ENCODE results near the gene KCNIP3. TPM values are rescaled to one million over a fixed set of nuclear protein-coding genes. Genes with fewer than 3 reads are reported as not detected.
A peak's percentile ranks its signal among the peaks of the same experiment; 100 is the strongest.

Gene KCNIP3
- total RNA-seq, 1 donor from 2014 or later, result 0.64 TPM

DNA sequence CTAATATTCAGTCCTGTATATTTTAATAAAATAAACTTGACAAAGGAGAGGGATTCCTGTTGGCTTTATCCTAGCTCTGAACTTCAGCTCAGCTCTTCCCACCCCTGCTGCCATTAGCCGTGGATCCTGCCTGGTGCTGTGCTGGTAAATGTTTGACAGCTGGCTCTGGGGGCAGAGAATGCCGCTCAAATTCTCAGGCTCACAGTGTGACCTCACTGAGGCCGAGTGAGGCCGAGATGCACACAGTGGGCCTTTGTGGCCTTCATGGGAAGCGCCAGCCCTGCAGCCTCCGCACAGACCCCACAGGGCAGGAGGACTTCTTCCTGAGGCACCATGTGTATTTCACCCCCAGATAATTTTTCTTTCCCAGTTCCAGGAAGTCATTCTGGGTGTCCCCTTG is 88.9 kb downstream of the KCNIP3 start:
- no peak overlapping the region for H3K4me2 ChIP-seq
- H3K36me3 Mint-ChIP-seq, result no peaks in the 10 kb centered on the region
- no peaks in the 10 kb centered on the region for H3K4me1 ChIP-seq
- H3F3A ChIP-seq (ENCODE audit: low read depth), result no peaks in the 10 kb centered on the region
- no peak for DNase-seq (ENCODE audit: low spot score)
- no peak overlapping the region for H2AFZ ChIP-seq (replicated peaks)
- H3K36me3 ChIP-seq, result no peaks in the 10 kb centered on the region
- H3K9ac ChIP-seq, result no peak overlapping the region
- H3K9me3 ChIP-seq (ENCODE audit: low read depth), result no peaks in the 10 kb centered on the region
- H3K27ac Mint-ChIP-seq, result no peak overlapping the region
- H3K27ac ChIP-seq, result no peak overlapping the region
- H3K79me2 ChIP-seq (ENCODE audit: low read depth), result no peaks in the 10 kb centered on the region
- TF ChIP-seq EZH2 (IDR thresholded peaks at IDR 0.05), result no peak
- TF ChIP-seq, protein P1, sequence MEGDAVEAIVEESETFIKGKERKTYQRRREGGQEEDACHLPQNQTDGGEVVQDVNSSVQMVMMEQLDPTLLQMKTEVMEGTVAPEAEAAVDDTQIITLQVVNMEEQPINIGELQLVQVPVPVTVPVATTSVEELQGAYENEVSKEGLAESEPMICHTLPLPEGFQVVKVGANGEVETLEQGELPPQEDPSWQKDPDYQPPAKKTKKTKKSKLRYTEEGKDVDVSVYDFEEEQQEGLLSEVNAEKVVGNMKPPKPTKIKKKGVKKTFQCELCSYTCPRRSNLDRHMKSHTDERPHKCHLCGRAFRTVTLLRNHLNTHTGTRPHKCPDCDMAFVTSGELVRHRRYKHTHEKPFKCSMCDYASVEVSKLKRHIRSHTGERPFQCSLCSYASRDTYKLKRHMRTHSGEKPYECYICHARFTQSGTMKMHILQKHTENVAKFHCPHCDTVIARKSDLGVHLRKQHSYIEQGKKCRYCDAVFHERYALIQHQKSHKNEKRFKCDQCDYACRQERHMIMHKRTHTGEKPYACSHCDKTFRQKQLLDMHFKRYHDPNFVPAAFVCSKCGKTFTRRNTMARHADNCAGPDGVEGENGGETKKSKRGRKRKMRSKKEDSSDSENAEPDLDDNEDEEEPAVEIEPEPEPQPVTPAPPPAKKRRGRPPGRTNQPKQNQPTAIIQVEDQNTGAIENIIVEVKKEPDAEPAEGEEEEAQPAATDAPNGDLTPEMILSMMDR (IDR thresholded peaks at IDR 0.05), result no peak
- TF ChIP-seq EZH2phosphoT487 (IDR thresholded peaks at IDR 0.05), result no peak
- peaks cover 6% of the 10 kb centered on the region for H3K27me3 Mint-ChIP-seq (ENCODE audit: insufficient read depth, low read depth)
- H3K27me3 ChIP-seq, result peaks cover 13% of the 10 kb centered on the region
- no peaks in the 10 kb centered on the region for H4K20me1 ChIP-seq (ENCODE audit: low read depth)
- H3K4me3 Mint-ChIP-seq, result no peak overlapping the region
- no peaks in the 10 kb centered on the region for H3K9me3 Mint-ChIP-seq
- H3K4me3 ChIP-seq, result no peak overlapping the region
- H3K4me1 Mint-ChIP-seq, result peaks cover 8% of the 10 kb centered on the region

DNA sequence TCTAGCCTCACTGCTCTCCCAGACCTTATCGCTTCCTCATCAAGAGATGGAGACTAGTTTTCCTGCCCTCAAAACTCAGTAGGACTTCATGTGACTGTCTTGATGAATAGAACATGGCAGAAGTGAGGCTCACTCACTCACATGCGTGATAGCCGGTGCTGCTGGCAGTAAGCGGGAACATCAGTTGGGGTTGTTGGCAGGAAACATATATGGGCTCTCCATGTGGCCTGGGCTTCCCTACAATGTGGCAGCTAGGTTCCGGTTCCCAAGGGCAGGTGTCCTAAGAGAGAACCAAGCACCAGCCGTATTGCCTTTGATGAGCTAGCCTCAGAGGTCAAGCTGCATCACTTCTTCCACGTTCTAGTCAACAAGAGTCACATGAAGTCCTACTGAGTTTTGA is 90.2 kb downstream of the KCNIP3 start:
- no peaks in the 10 kb centered on the region for H3F3A ChIP-seq (ENCODE audit: low read depth)
- no peaks in the 10 kb centered on the region for H3K9me3 ChIP-seq (ENCODE audit: low read depth)
- H3K4me1 ChIP-seq, result no peaks in the 10 kb centered on the region
- no peaks in the 10 kb centered on the region for H4K20me1 ChIP-seq (ENCODE audit: low read depth)
- no peak overlapping the region for H3K9ac ChIP-seq
- Mint-ChIP-seq H3K27me3 (ENCODE audit: insufficient read depth, low read depth) (peaks cover 6% of the 10 kb centered on the region), H3K4me1 (peaks cover 8% of the 10 kb centered on the region), H3K4me3 (no peak overlapping the region), H3K9me3 (no peaks in the 10 kb centered on the region), H3K36me3 (no peaks in the 10 kb centered on the region), H3K27ac (no peak overlapping the region)
- no peak overlapping the region for H3K4me3 ChIP-seq
- peaks cover 13% of the 10 kb centered on the region for H3K27me3 ChIP-seq
- no peak overlapping the region for H2AFZ ChIP-seq (replicated peaks)
- no peak overlapping the region for H3K27ac ChIP-seq
- no peaks in the 10 kb centered on the region for H3K36me3 ChIP-seq
- no peaks in the 10 kb centered on the region for H3K79me2 ChIP-seq (ENCODE audit: low read depth)
- TF ChIP-seq EZH2 (IDR thresholded peaks at IDR 0.05), result no peak
- TF ChIP-seq EZH2phosphoT487 (IDR thresholded peaks at IDR 0.05), result no peak
- TF ChIP-seq, protein P1 (IDR thresholded peaks at IDR 0.05), result no peak
- DNase-seq (ENCODE audit: low spot score), result no peak
- no peak overlapping the region for H3K4me2 ChIP-seq

DNA sequence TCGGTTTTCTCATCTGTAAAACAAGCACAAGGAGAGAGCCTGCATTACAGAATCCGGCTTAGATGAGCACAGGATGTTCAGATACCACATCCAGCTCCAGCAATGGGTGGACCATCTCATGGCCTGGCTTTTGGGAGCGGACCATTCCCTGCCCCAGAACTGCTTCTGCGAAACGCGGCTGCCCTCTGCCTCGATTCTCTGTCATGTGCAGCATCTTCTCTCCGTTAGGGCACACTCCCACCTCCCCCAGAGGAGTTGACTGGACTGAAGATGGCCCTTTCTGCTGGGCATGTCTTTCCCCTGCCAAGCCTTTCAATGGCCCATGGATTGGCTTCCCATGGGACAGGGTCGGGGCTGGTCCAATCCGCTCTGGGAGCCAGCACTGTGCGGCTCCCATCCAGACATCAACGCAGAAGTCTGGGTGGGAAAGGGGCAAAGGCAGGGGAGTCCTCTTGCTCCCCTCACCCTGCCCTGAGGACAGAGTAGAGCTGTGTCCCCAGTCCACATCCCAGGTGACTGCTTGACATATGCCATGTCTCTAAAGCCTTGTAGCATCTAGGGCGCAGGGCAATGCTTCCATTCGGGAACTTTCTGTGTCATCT is 91.0 kb downstream of the KCNIP3 start:
- H3K4me1 ChIP-seq, result no peaks in the 10 kb centered on the region
- no peak overlapping the region for H2AFZ ChIP-seq (replicated peaks)
- peaks cover 6% of the 10 kb centered on the region for H3K27me3 Mint-ChIP-seq (ENCODE audit: insufficient read depth, low read depth)
- H3K4me2 ChIP-seq, result no peak overlapping the region
- H3K27me3 ChIP-seq, result peaks cover 13% of the 10 kb centered on the region
- H3K36me3 Mint-ChIP-seq, result no peaks in the 10 kb centered on the region
- peaks cover 8% of the 10 kb centered on the region for H3K4me1 Mint-ChIP-seq
- H3F3A ChIP-seq (ENCODE audit: low read depth), result no peaks in the 10 kb centered on the region
- peak overlapping the region; percentile 74 for H3K27ac Mint-ChIP-seq
- H3K27ac ChIP-seq, result no peak overlapping the region
- no peaks in the 10 kb centered on the region for H3K36me3 ChIP-seq
- no peaks in the 10 kb centered on the region for H3K9me3 Mint-ChIP-seq
- TF ChIP-seq EZH2phosphoT487 (IDR thresholded peaks at IDR 0.05) (no peak), EZH2 (IDR thresholded peaks at IDR 0.05) (no peak)
- TF ChIP-seq, protein P1 (IDR thresholded peaks at IDR 0.05), result no peak
- H3K4me3 ChIP-seq, result no peak overlapping the region
- H3K9me3 ChIP-seq (ENCODE audit: low read depth), result no peaks in the 10 kb centered on the region
- no peak for DNase-seq (ENCODE audit: low spot score)
- no peaks in the 10 kb centered on the region for H3K79me2 ChIP-seq (ENCODE audit: low read depth)
- H4K20me1 ChIP-seq (ENCODE audit: low read depth), result no peaks in the 10 kb centered on the region
- no peak overlapping the region for H3K4me3 Mint-ChIP-seq
- no peak overlapping the region for H3K9ac ChIP-seq

Data from neural progenitor cell (in vitro differentiated cells).